ENCODE results near the gene PRODH2. TPM values are rescaled to one million over a fixed set of nuclear protein-coding genes. Genes with fewer than 3 reads are reported as not detected.

The PRODH2 gene
- total RNA-seq, 1 experiment from 2014 or later, result not detected

DNA sequence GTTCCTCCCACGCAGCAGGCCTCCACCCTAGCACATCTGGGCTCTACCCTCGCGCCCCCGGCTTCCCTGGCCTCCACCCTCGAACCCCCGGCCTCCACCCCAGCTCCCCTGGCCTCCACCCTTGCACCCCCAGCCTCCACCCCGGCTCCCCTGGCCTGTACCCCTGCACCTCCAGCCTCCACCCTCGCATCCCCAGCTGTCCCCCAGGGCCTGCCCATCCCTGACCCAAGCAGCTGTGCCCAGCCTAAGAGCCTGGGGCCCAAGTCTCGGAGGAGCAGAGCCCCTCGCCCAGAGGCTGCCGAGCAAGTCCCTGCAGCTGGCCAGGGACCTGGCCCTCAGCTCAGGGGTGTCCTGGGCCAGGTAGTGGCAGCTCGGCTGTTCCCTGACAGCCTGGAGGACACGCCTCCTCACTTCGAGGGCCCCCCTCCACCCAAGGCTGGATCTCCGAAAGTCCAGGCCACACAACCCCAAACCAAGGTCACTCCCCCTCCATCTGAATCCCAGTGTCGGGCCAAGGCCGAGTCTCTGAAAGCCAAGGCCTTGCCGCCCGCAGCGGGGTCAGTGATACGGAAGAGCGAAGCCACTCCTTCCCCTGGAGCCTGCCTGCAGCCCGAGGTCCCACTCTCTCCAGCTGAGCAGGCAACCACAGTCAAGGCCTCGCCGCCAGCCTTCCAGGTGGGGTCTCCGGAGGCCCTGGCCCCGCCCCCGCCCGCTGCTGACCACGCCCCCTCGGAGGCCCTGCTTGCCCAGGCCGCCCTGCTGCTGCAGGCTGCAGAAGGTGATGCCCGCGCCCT lies 45.2 kb downstream of the PRODH2 start:
- Mint-ChIP-seq H3K9me3 (ENCODE audit: unreplicated experiment) (no peaks in the 10 kb centered on the region), H3K27me3 (ENCODE audit: insufficient read depth, unreplicated experiment) (no peaks in the 10 kb centered on the region), H3K4me1 (ENCODE audit: insufficient read depth, unreplicated experiment) (no peaks in the 10 kb centered on the region), H3K36me3 (ENCODE audit: insufficient read depth, unreplicated experiment) (peaks cover 27% of the 10 kb centered on the region), H3K27ac (ENCODE audit: low read depth, unreplicated experiment) (no peak overlapping the region), H3K4me3 (ENCODE audit: unreplicated experiment) (no peak overlapping the region)
- TF ChIP-seq, protein P1, sequence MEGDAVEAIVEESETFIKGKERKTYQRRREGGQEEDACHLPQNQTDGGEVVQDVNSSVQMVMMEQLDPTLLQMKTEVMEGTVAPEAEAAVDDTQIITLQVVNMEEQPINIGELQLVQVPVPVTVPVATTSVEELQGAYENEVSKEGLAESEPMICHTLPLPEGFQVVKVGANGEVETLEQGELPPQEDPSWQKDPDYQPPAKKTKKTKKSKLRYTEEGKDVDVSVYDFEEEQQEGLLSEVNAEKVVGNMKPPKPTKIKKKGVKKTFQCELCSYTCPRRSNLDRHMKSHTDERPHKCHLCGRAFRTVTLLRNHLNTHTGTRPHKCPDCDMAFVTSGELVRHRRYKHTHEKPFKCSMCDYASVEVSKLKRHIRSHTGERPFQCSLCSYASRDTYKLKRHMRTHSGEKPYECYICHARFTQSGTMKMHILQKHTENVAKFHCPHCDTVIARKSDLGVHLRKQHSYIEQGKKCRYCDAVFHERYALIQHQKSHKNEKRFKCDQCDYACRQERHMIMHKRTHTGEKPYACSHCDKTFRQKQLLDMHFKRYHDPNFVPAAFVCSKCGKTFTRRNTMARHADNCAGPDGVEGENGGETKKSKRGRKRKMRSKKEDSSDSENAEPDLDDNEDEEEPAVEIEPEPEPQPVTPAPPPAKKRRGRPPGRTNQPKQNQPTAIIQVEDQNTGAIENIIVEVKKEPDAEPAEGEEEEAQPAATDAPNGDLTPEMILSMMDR (IDR thresholded peaks at IDR 0.05; ENCODE audit: unreplicated experiment), result no peak
- POLR2A ChIA-PET, result interaction anchor here (1.2 kb wide), 1 partner anchor 19 kb away, joined by 4 read pairs; the partner anchor contains the start of gene LIN37
- CTCF ChIA-PET, result interaction anchor here (0.8 kb wide), 1 partner anchor 119 kb away, joined by 3 read pairs; the partner anchor contains the start of gene COX6B1
- BruUV-seq (replicated peaks), result no TSS peak
- intact Hi-C loops (cut with micrococcal nuclease), result no loop called here
- DNase-seq (ENCODE audit: unreplicated experiment), result no peak

DNA sequence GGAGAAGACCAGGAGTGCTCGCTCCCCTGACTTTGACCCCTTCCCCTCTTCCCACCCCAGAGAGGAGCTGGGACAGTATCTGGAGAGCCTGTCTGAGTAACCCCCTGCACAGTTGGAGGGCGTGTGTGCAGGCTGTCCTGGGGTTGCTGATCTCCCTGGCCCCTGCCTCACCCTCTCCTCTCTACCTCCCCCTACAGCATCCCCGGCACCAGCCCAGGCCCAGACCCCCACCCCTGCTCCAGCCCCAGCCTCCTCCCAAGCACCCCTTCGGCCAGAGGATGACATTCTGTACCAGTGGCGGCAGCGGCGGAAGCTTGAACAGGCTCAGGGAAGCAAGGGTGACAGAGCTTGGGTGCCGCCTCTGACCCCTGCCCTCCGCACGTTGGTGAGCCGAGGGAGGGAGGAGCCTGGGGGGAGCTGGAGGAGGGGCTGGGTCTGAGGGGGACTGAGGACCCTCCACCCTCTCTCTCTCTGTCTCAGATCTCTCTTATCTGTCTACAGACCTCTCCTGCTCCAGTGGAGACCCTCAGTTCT lies 46.0 kb downstream of the PRODH2 start:
- no TSS peak for BruUV-seq (replicated peaks)
- Mint-ChIP-seq H3K4me1 (ENCODE audit: insufficient read depth, unreplicated experiment) (no peaks in the 10 kb centered on the region), H3K9me3 (ENCODE audit: unreplicated experiment) (no peaks in the 10 kb centered on the region), H3K27ac (ENCODE audit: low read depth, unreplicated experiment) (no peak overlapping the region), H3K36me3 (ENCODE audit: insufficient read depth, unreplicated experiment) (peaks cover 35% of the 10 kb centered on the region), H3K4me3 (ENCODE audit: unreplicated experiment) (no peak overlapping the region), H3K27me3 (ENCODE audit: insufficient read depth, unreplicated experiment) (no peaks in the 10 kb centered on the region)
- TF ChIP-seq, protein P1 (IDR thresholded peaks at IDR 0.05; ENCODE audit: unreplicated experiment), result no peak
- POLR2A ChIA-PET, result interaction anchor here (0.7 to 1.2 kb wide), 2 partner anchors 18 to 146 kb away, joined by 3 to 4 read pairs; partner anchors contain the start of gene LIN37
- CTCF ChIA-PET, result no interaction called here
- intact Hi-C loops (cut with micrococcal nuclease), result no loop called here
- DNase-seq (ENCODE audit: unreplicated experiment), result no peak

DNA sequence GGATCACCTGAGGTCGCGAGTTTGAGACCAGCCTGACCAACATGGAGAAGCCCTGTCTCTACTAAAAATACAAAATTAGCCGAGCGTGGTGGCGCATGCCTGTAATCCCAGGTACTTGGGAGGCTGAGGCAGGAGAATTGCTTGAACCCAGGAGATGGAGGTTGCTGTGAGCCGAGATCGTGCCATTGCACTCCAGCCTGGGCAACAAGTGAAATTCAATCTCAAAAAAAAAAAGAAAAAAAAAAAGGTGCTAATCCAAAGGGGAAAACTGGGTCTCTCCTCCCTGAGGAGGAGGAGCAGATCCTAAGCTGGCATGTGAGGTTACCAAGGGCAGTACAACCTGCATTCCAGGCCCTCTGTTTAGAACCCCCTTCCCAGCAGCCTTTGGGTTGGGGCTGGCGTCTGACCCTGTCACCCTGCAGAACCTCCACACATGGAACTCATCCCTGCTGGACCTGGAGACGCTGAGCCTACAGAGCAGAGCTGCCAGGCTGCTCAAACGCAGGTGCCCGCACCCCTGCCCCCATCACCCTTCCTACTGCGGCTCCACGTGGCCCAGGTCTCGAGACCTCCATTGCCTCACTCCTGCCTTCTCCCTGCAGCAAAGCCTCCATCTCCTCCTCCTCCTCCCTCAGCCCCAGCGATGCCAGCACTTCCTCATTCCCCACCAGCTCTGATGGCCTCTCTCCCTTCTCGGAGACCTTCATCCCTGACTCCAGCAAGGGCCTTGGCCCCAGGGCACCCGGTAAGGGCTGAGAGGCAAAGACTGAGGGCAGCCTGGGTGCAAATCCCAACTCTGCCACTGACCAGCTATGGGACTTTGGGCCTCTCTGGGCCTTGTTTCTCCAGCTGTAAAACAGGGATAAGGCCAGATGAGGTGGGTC lies 48.0 kb downstream of the PRODH2 start:
- no TSS peak for BruUV-seq (replicated peaks)
- Mint-ChIP-seq H3K27ac (ENCODE audit: low read depth, unreplicated experiment) (no peak overlapping the region), H3K36me3 (ENCODE audit: insufficient read depth, unreplicated experiment) (peaks cover 49% of the 10 kb centered on the region), H3K4me3 (ENCODE audit: unreplicated experiment) (no peak overlapping the region), H3K4me1 (ENCODE audit: insufficient read depth, unreplicated experiment) (peaks cover under 1% of the 10 kb centered on the region), H3K9me3 (ENCODE audit: unreplicated experiment) (no peaks in the 10 kb centered on the region), H3K27me3 (ENCODE audit: insufficient read depth, unreplicated experiment) (no peaks in the 10 kb centered on the region)
- ChIA-PET CTCF (no interaction called here), POLR2A (no interaction called here)
- intact Hi-C loops (cut with micrococcal nuclease), result no loop called here
- no peak for DNase-seq (ENCODE audit: unreplicated experiment)
- TF ChIP-seq, protein P1 (IDR thresholded peaks at IDR 0.05; ENCODE audit: unreplicated experiment), result no peak
